GM19395 (cell line): ENCODE results near the gene CD2.

Experiments
- ATAC-seq: cut with Tn5 transposase; IDR thresholded peaks from one replicate; pipeline ENCODE4 v1.9.1; 2021; ENCODE audit warnings: mild to moderate bottlenecking, moderate library complexity; ENCODE audit not compliant: unreplicated experiment

CD2 gene, protein sequence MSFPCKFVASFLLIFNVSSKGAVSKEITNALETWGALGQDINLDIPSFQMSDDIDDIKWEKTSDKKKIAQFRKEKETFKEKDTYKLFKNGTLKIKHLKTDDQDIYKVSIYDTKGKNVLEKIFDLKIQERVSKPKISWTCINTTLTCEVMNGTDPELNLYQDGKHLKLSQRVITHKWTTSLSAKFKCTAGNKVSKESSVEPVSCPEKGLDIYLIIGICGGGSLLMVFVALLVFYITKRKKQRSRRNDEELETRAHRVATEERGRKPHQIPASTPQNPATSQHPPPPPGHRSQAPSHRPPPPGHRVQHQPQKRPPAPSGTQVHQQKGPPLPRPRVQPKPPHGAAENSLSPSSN

DNA sequence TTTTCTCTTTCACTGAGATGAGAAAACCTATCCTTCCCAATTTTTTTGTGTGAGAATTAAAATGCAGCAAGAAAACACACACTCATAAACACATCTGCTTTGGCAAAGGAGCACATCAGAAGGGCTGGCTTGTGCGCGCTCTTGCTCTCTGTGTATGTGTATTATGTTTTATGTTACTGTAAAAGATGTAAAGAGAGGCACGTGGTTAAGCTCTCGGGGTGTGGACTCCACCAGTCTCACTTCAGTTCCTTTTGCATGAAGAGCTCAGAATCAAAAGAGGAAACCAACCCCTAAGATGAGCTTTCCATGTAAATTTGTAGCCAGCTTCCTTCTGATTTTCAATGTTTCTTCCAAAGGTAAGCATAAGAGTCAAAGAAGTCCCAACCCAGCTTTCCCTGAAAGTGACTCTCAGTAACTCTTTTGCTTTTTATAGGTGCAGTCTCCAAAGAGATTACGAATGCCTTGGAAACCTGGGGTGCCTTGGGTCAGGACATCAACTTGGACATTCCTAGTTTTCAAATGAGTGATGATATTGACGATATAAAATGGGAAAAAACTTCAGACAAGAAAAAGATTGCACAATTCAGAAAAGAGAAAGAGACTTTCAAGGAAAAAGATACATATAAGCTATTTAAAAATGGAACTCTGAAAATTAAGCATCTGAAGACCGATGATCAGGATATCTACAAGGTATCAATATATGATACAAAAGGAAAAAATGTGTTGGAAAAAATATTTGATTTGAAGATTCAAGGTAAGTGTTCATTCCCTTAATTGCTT, at the start of gene CD2:
Gene CD2, plus strand, starts transcription at position 233 of the 780 bp plus-strand sequence. Its CDS starts 63 bp downstream, at position 296.
- no peak for ATAC-seq

DNA sequence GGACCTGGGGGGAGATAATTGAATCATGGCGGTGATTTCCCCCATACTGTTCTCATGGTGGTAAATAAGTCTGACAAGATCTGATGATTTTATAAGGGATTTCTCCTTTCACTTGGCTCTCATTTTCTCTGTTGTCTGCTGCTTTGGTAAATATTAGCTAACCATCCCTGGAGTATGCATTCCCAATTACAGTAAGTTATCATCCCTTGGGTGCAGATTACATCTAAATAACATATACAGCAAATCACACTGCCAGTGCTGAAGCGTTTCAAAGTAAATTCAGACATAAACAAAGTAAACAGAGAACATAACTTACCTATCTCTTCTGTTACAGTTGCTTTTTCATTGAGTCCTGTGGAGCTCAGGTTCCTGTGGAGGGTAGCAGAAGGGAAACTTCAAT, 48.1 kb upstream of the CD2 start:
- no peak for ATAC-seq

DNA sequence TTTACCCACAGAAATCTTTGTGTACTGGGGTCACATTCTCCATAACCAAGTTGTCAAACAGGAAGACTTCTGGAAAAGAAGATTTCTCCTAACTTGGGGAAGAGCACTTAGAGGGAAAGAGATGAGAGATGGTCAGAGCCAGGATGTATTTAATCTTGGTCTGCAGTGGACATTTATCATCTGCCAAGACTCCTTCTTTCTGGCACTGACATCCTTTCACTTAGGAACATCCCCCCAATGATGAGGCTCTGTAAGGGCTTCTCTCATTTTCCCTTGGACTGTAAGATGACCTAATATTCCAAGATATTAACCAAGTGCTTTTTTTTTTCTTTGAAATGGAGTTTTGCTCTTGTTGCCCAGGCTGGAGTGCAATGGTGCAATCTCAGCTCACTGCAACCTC, 47.4 kb upstream of the CD2 start:
- no peak for ATAC-seq

DNA sequence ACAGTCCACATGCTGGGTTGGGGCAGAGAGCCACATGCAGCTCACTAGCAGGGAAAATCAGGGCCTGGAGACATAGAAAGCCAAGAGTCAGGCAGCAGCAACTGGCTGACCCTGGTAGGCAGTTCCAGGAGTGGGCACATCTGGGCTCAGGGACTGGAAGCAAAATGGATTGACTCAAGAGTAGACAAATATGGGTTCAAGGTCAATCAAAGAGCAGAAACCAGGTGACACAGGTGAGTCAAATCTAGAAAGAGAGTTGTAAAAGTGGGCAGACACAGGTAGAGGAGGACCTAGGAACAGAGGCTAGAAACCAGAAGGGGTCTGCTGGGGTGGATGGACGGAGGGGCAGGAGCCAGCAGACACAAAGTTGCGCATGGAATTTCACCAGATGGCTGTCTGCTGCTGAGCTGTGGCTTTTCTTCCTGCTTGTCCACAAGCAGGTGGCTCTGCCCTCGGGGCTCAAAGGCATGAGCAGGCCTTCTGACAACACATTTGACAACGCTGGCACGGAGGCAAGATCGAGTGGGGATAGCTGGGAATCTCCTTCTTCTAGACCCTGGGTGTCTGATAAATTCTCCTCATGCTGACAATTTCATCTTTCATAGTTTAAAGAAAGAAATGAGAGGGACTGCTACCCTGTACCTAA, 45.9 kb upstream of the CD2 start:
- ATAC-seq = no peak

DNA sequence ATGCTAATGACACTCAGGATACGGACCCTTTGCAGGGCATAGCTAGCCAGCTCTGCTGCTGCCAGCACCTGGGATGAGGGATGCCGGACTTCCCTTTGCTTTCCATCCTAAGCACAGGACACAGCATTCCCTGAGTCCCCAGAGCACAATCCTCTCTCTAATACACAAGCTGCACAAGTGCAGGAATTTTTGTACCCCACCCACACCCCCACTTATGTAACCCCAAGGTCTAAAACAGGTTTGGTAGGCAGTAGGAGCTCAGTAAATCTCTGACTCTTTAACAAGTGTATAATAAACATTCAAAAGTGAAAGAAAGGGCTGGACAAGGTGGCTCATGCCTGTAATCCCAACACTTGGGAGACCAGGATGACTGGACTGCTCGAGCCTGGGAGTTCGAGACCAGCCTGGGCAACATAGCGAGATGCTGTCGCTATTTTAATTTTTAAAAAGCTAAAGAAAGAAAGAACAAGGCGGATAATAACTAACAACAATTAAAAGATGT, 44.5 kb upstream of the CD2 start:
- ATAC-seq = no peak

DNA sequence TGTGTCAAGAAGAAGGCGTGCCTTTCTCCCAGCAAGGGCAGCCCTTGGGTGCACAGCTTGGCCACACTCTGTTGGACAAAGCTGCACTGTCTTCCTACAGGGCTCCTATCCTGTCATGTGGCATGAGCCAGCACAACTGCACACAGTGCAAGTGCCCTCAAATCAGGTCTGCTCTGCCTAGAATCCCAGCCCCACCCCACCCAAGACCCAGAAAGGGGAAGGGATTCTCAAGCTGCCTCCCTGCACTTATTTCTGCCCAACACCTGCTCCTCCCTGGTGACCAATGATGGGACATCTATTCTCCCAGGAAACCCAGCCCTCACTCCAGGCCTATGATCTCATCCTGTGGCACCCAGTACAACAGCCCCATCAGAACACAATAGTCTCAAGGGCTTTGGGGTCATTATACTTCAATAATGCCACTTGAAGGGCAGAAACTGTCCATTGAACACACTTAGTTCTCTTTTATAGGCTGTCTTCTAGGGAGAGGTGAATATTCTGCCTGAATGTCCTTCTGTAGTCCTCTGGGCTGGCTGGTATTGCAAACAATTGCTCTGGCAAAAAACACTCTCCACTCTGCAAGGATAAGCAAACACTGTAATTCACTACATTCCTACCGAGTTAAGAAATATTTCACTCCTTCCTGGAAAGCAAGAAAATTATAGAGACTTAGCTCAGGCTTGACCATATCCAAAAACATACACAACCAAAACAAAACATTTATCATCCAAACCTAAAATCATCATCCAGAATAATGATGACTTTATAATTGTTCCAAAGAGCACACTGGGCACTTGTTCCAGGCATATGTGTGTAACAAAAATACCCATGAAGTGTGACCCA, 43.6 kb upstream of the CD2 start:
- ATAC-seq = no peak

DNA sequence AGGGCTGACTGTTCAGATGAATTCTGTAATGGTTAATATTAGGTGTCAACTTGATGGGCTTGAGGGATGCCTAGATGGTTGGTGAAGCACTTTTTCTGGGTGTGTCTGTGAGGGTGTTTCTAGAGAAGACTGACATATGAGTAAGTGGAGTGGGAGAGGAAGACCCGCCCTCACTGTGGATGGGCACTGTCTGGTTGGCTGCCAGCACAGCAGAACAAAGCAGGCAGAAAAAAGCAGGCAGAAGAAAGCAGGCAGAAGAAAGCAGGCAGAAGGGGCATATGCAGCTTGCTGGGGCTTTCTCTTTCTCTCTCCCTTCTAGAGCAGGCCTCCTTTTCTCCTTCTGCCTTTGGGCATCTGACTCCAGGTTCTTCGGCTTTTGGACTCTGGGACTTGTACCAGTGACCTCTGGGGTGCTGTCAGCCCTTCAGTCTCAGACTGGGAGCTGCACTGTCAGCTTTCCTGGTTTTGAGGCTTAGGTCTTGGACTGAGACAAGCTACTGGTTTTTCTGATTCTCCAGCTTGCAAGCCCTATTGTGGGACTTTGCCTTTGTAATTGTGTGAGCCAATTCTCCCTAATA, 42.9 kb upstream of the CD2 start:
- ATAC-seq = no peak

DNA sequence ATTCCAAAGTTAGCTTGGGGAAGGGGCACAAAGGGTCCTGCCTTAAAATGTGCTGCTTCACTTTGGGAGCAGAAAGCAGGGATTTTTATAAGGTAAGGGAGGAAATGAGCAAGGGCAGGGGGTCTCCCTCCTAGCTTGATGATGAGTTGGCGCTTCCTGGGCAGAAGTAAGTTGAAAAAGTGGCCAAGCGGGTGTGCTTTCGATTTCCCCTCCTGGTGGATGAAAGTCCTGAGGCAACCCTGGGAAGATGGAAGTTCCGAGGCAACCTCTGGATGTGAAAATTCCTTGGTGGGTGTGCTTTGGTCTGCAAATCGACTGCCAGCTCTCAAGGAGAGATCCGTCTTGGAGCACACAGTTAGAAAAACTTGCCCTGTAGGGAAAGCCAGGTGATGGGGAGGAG, 41.7 kb upstream of the CD2 start:
- ATAC-seq = no peak

DNA sequence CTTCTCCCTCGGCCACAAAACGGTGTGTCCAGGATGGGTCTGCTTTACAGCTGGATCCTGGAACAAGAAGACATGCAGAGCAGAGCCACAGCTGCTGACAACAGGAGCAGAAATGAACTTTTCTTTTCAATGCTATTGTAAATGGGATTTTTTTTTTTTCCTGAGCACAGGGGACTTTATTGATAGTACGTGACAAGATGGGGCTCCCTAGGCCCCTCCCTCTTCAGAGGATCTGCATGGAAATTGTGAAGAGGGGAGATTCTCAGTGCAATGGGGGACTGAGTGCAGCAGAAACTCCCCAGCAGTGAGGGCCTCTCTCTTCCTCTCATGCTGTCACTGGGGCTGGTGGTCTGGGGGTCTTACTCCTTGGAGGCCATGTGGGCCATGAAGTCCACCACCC, 40.8 kb upstream of the CD2 start:
- ATAC-seq = no peak

DNA sequence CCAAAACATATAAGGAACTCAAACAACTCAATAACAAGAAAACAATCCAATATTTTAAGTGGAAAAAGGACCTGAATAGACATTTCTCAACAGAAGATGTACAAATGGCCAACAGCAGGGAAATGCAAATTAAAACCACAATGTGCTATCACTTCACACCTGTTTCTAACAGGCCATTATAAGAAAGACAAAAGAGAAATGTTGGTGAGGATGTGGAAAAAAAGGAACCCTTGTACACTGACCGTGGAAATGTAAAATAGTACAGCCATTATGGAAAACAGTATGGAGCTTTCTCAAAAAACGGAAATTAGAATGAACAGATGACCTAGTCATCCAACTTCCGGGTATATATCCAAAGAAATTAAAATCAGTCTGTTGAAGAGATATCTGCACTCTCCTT, 37.8 kb upstream of the CD2 start:
- ATAC-seq = no peak

DNA sequence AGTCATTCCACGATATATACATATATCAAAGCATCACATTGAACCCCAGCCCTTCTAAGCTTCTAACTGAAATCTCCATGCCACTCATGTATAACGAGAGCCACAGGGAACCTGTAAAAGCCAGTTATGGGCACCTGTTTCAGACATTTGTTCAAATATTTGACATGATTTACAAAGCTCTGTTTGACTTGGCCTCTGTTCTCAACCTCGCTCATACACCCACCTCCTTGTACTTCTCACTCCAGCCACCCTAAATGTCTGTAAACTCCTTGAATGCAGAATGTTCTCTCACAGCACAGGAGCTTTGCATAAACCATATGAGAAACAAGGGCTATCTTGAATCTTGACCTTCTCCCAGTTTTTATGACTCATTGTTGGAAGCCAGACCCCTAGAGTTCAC, 36.9 kb upstream of the CD2 start:
- ATAC-seq = no peak

DNA sequence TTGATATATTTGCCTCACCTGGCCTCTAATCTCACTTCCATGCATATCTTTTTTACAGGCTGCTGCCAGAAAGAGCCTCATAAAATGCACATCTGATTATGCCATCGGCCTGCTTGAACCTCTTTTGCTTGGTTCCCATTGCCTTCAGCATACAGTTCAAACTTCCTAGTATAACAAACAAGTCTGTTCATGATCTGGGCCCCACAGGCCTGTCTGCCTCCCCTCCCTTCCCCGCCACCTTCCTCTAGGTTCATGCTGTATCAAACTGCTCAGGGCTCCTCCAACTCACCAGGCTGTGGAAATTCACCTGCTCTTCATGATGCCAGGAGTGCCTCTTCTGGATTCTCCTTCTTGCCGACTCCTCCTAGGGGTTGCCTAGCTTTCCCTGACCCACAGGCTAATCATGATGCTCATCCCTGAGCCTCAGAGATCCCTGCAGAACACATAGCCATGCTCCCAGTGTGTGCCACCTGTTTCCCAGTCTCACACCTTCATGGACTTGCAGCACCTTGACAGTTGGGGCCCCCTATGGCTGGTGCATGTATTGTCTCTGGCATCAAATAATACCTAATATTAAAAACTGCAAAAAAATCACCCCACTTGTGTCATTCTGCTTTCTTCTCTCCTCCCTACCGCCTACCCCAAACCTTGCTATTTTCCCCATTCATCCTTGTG, 33.7 kb upstream of the CD2 start:
- ATAC-seq = no peak

DNA sequence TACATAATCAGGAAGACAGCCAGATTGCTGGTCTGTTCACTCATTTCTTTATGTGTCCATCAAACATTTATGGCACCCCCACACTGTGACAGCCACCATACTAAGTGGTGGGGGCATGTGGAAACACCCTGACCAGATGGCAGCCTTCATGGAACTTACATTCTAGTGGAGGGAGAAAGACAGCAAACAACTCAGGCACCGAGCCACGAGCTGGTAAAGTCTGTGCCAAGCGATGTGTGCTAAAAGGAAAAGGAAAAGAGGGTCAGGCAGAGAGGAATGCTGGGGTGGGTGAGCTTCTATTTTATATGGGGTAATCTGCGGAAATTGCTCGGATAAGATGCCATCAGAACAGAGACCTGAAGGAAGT, 33.2 kb upstream of the CD2 start:
- ATAC-seq = no peak

DNA sequence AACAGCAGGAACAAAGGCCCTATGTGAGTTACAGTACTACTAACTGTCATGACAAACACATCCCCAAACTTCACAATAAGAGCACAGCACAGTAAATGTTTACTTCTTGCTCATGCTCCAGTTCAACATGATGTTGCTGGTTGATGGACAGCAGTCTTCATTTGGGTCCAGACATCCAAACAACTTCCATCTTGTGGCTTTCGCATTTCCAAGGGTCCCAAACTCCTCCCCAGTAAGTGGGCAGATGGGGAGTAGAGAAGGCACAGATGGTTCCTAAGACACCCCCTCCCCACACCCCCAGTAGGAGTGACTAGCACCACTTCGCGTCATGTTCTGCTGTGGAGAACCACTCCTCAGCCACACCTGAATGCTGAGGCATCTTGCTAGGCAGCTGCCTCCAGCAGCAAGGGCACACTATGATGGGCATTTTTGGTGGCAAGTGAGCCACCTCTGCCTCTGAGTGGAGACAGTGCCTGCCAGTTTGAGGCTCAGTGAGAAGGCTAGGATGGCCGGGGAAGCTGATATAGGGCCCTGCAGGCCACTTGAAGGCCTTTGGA, 32.7 kb upstream of the CD2 start:
- no peak for ATAC-seq

DNA sequence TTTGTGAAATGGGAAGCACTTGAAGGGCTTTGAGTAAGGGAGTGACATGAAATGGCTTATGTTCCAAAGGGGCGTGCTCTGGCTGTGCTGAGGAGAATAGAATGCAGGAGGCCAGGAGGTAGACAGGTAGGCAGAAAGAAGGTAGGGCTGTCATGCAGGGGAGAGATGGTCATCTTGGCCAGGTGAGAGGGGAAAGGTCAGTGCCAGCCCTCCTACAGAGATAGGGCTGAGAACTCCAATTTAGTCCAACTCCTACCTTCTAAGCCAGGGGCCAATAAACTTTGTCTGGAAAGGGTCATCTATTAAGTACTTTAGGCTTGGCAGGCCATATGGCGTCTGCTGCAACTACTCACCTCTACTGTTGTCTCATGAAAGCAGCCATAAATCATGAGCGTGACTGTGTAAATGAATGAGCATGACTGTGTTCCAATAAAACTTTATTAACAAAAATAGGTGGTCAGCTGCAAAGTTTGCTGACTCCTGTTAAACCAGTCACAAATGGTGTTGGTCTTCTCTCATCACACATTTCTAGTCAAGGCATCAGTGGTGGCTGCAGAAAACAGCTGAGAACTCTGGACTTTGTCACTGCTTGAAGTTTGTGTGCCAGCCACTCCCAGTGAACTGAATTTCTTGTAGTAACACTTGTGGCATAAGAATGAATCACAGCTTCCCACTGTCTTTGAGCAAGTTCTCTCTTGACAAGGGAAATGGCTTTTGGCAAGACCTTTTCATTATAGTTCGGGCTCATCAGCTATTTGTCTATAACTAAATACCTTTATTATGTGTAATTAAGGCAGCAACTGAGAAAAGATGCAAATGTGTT, 32.0 kb upstream of the CD2 start:
- no peak for ATAC-seq

DNA sequence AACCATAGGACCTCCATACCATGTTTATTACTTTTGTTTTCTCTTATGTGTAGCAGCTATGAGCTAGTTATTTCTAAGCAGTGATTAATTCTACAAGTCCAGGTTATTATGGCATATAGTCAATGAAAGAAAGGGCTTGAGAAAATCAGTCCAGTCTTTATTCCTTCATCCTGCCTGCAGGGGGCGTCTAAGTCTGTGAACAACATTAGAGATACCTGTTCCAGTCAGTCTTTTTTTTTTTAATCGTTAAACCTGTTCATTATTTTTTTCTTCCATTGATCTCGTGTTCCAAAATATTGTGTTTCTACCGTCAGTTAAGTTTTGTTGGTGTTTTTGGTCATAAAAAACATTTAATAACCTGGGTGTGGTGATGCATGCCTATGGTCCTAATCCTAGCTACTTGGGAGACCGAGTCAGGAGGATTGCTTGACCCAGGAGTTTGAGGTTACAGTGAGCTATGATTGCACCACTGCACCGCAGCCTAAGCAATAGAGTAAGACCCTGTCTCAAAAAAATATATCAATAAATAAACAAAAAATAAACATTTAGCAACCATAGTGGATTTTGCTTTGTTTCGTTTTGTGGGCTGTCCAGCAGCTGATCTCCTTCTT, 29.4 kb upstream of the CD2 start:
- no peak for ATAC-seq

DNA sequence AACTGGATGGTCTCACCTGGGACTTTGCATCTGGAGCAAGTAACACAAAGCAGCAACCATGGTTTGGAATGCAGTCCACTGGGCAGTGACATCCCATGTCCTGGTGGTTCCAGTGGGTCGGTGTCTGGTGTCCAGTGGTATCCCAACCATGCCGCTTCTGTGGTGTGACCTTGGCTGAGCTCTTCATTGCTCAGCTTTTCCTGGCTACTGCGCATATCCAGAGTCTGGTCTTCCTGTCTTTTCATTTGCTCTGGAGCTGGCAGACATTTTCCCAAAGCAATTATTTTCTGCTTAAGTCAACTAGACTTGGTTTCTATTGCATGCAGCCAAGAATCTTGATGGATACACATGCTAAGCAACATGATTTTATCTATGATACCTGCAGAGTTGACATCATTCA, 28.4 kb upstream of the CD2 start:
- no peak for ATAC-seq
